CD14-positive monocyte (primary cell): ENCODE data around the gene MRPL50. TPM values are rescaled to one million over a fixed set of nuclear protein-coding genes. Genes with fewer than 3 reads are reported as not detected.
A peak's percentile ranks its signal among the peaks of the same experiment; 100 is the strongest.

Experiments used
- DNase-seq, 3 donors: peaks; one replicate each; pipeline ENCODE4 v3.0.0-alpha.2; 2011 to 2022
- H2AFZ ChIP-seq: 2 replicates; pipeline ENCODE4 v1.6.0; 2012; ENCODE audit warnings: mild to moderate bottlenecking, low read depth, low read length, inconsistent platforms; ENCODE audit not compliant: insufficient read depth, poor library complexity, severe bottlenecking
- H3K27ac ChIP-seq, 2 donors: 1 replicate in 1 of 2; 2 replicates in 1 of 2; pipeline ENCODE4 v1.5.1; 2012 to 2013; ENCODE audit warnings: low read length in 2 of 2, control low read depth in 1 of 2, inconsistent platforms in 1 of 2, low read depth in 1 of 2, mild to moderate bottlenecking in 1 of 2
- H3K27me3 ChIP-seq, 2 donors: one replicate each; pipeline versions ENCODE4 v1.6.0 to v1.6.1; 2011 to 2013; ENCODE audit warnings: low read length in 2 of 2; ENCODE audit not compliant: control insufficient read depth in 2 of 2, insufficient read depth in 2 of 2
- H3K36me3 ChIP-seq, 2 donors: replicated peaks in 1 of 2; 1 replicate in 1 of 2; 2 replicates in 1 of 2; pipeline versions ENCODE4 v1.5.1 to v1.6.1; 2012 to 2013; ENCODE audit warnings: low read length in 2 of 2, control low read depth in 1 of 2, inconsistent platforms in 1 of 2, mild to moderate bottlenecking in 1 of 2; ENCODE audit not compliant: insufficient read depth in 2 of 2, control insufficient read depth in 1 of 2
- H3K4me1 ChIP-seq, 2 donors: 1 replicate in 1 of 2; 2 replicates in 1 of 2; pipeline versions ENCODE4 v1.5.1 to v1.6.1; 2012 to 2013; ENCODE audit warnings: low read length in 2 of 2, control low read depth in 1 of 2, inconsistent platforms in 1 of 2, mild to moderate bottlenecking in 1 of 2, moderate library complexity in 1 of 2; ENCODE audit not compliant: insufficient read depth in 2 of 2, control insufficient read depth in 1 of 2
- H3K4me2 ChIP-seq: replicated peaks from 2 replicates; pipeline ENCODE3; 2012; ENCODE audit warnings: low read length, moderate library complexity, mild to moderate bottlenecking; ENCODE audit not compliant: poor library complexity, severe bottlenecking; ENCODE audit errors: extremely low read depth
- H3K4me3 ChIP-seq, 3 experiments: fragments of 200-600 bp in 1 of 3; sonication (generic) in 1 of 3; replicated peaks in 1 of 3; 1 replicate in 2 of 3; 2 replicates in 1 of 3; pipeline ENCODE4 v1.5.1; 2011 to 2013; ENCODE audit warnings: low read length in 3 of 3, mild to moderate bottlenecking in 3 of 3, control low read depth in 2 of 3, low read depth in 2 of 3, inconsistent platforms in 1 of 3, moderate library complexity in 1 of 3
- H3K79me2 ChIP-seq: 2 replicates; pipeline ENCODE4 v1.6.0; 2012; ENCODE audit warnings: mild to moderate bottlenecking, control low read depth, inconsistent platforms, low read length, moderate library complexity; ENCODE audit not compliant: insufficient read depth
- H3K9ac ChIP-seq: 2 replicates; pipeline ENCODE4 v1.6.0; 2017; ENCODE audit warnings: low read length, mild to moderate bottlenecking; ENCODE audit not compliant: insufficient read depth, poor library complexity, severe bottlenecking
- H3K9me3 ChIP-seq, 2 donors: replicated peaks in 1 of 2; 1 replicate in 1 of 2; 2 replicates in 1 of 2; pipeline versions ENCODE4 v1.5.1 to v1.6.1; 2012 to 2013; ENCODE audit warnings: low read length in 2 of 2, control low read depth in 1 of 2; ENCODE audit not compliant: control insufficient read depth in 1 of 2, insufficient read depth in 1 of 2
- H4K20me1 ChIP-seq: 2 replicates; pipeline ENCODE4 v1.6.0; 2012; ENCODE audit warnings: mild to moderate bottlenecking, low read length, control low read depth, moderate library complexity; ENCODE audit not compliant: insufficient read depth
- H3K27ac Mint-ChIP-seq, 7 donors: one replicate each; pipeline ENCODE4 v1.8.0; 2020; ENCODE audit warnings: mild to moderate bottlenecking in 7 of 7, mixed read lengths in 7 of 7, moderate library complexity in 6 of 7, inconsistent platforms in 2 of 7
- H3K27me3 Mint-ChIP-seq, 3 donors: one replicate each; pipeline ENCODE4 v1.8.0; 2021 to 2022; ENCODE audit warnings: low read depth in 3 of 3, mild to moderate bottlenecking in 3 of 3, mixed read lengths in 3 of 3, moderate library complexity in 3 of 3, inconsistent platforms in 1 of 3
- H3K36me3 Mint-ChIP-seq, 2 donors: one replicate each; pipeline ENCODE4 v1.8.0; 2020; ENCODE audit warnings: mixed read lengths in 2 of 2, inconsistent platforms in 1 of 2, mild to moderate bottlenecking in 1 of 2
- H3K4me1 Mint-ChIP-seq: one replicate; pipeline ENCODE4 v1.8.0; 2020; ENCODE audit warnings: mild to moderate bottlenecking, mixed read lengths
- H3K4me3 Mint-ChIP-seq, 2 donors: one replicate each; pipeline ENCODE4 v1.8.0; 2020; ENCODE audit warnings: mild to moderate bottlenecking in 2 of 2, mixed read lengths in 2 of 2, moderate library complexity in 1 of 2
- H3K9me3 Mint-ChIP-seq, 7 donors: one replicate each; pipeline ENCODE4 v1.8.0; 2020 to 2022; ENCODE audit warnings: mixed read lengths in 7 of 7, mild to moderate bottlenecking in 6 of 7, moderate library complexity in 6 of 7, inconsistent platforms in 2 of 7
- WGBS: methylation state at CpG from one replicate; pipeline ENCODE4 v1.1.5; 2013; ENCODE audit warnings: missing lambda C conversion rate; ENCODE audit not compliant: insufficient coverage; 5-methylcytosine and 5-hydroxymethylcytosine counted together
- intact Hi-C, 2 donors: fragments of 100-400 bp; cut with micrococcal nuclease; formaldehyde crosslinking; loops; one replicate each; pipeline versions ENCODE4 v1.15.0 to v1.15.1; 2023
- polyA plus RNA-seq, 3 donors: library from polyadenylated mRNA; depleted of rRNA in 1 of 3; unstranded in 2 of 3; stranded (reverse) in 1 of 3; fragments of 300-500 nt in 2 of 3; fragments of >200 nt in 1 of 3; fragmentation: Illumina TruSeq in 2 of 3; gene quantifications; 1 replicate in 2 of 3; 2 replicates in 1 of 3; pipeline ENCODE4 v1.2.3, GENCODE V29; 2012 to 2021
- TF ChIP-seq, protein P1 (sequence below): fragments of 200-600 bp; IDR thresholded peaks from one replicate; pipeline ENCODE4 v1.8.0; 2022; ENCODE audit warnings: antibody characterized with exemption, mild to moderate bottlenecking

Gene MRPL50
- polyA plus RNA-seq, 3 donors: 1.9 to 4.9 (median 4.8) TPM

DNA sequence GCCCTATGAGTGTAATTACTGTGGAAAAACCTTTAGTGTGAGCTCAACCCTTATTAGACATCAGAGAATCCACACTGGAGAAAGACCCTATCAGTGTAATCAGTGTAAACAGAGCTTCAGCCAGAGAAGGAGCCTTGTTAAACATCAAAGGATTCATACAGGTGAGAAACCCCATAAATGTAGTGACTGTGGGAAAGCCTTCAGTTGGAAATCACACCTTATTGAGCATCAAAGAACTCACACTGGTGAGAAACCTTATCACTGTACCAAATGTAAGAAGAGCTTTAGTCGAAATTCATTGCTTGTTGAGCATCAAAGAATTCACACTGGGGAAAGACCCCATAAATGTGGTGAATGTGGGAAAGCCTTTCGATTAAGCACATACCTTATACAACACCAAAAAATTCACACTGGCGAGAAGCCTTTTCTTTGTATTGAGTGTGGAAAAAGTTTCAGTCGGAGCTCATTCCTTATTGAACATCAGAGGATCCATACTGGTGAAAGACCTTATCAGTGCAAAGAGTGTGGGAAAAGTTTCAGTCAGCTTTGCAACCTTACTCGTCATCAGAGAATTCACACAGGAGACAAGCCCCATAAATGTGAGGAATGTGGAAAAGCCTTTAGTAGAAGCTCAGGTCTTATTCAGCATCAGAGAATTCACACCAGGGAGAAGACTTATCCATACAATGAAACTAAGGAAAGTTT, 10.1 kb upstream of the MRPL50 start:
- intact Hi-C loops: no loop called here

DNA sequence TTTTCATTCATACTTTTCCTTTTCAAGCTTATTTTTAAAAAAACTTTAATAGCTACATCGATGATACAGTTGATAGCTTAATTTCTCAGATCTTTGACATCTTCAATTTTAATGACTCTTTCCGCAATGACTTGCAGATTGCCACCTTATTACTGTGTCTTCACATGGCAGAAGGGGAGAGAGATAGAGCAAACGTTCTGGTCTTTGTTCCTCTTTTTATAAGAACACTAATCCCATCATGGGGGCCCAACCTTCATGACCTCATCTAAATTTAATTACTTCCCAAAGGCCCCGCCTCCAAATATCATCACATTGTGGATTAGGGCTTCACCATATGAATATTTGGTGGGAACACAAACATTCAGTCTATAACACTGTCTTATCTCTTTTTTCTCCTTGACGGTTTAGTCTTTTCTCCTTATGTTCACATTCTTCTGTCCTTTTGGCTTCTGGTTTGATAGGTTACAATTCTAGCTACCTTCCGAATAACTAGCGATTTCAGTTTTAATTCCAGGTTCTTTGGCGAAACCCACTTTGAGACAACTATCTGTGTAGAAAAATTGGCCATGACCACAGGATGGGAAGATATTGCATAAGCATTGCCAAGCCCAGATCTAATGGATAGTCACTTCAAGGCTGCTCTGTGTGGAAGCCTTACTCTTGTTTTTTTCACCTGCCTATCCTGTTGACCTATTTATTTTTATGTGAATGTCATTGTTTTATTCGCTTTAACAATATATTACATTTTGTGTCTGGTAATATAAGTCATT, 5.3 kb upstream of the MRPL50 start:
- H3K27me3 ChIP-seq: no peaks in the 10 kb centered on the region
- H3K4me2 ChIP-seq: no peak overlapping the region
- no peak overlapping the region for H3K4me3 Mint-ChIP-seq
- no peak overlapping the region for H3K27ac Mint-ChIP-seq
- peaks cover 40% of the 10 kb centered on the region for H3K79me2 ChIP-seq
- no peak overlapping the region for H2AFZ ChIP-seq
- H3K27me3 Mint-ChIP-seq: no peaks in the 10 kb centered on the region
- peaks cover 15 to 21% of the 10 kb centered on the region in 2 donors for H3K4me1 ChIP-seq
- peaks cover 47 to 61% (median 55%) of the 10 kb centered on the region in 7 donors for H3K9me3 Mint-ChIP-seq
- intact Hi-C loops: no loop called here
- peaks cover 13 to 59% of the 10 kb centered on the region in 2 donors for H3K9me3 ChIP-seq
- TF ChIP-seq, protein P1, sequence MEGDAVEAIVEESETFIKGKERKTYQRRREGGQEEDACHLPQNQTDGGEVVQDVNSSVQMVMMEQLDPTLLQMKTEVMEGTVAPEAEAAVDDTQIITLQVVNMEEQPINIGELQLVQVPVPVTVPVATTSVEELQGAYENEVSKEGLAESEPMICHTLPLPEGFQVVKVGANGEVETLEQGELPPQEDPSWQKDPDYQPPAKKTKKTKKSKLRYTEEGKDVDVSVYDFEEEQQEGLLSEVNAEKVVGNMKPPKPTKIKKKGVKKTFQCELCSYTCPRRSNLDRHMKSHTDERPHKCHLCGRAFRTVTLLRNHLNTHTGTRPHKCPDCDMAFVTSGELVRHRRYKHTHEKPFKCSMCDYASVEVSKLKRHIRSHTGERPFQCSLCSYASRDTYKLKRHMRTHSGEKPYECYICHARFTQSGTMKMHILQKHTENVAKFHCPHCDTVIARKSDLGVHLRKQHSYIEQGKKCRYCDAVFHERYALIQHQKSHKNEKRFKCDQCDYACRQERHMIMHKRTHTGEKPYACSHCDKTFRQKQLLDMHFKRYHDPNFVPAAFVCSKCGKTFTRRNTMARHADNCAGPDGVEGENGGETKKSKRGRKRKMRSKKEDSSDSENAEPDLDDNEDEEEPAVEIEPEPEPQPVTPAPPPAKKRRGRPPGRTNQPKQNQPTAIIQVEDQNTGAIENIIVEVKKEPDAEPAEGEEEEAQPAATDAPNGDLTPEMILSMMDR: no peak
- peaks cover 79 to 86% of the 10 kb centered on the region in 2 donors for H3K36me3 Mint-ChIP-seq
- DNase-seq: no peak
- H3K4me3 ChIP-seq: no peak overlapping the region
- H3K4me1 Mint-ChIP-seq: peaks cover 21% of the 10 kb centered on the region
- no peaks in the 10 kb centered on the region for H4K20me1 ChIP-seq
- H3K9ac ChIP-seq: no peak overlapping the region
- no peak overlapping the region for H3K27ac ChIP-seq
- no CpG with 5 or more reads among the region's 9 CpGs for WGBS
- peaks cover 78 to 85% of the 10 kb centered on the region in 2 donors for H3K36me3 ChIP-seq

More for the DNA sequence above, 10.1 kb upstream of the MRPL50 start:
- Histone ChIP-seq H3K27me3 (no peaks in the 10 kb centered on the region), H3K27ac (no peak overlapping the region), H3K79me2 (no peaks in the 10 kb centered on the region), H3K4me3 (peak overlapping the region in 1 of 3 experiments; percentile 51), H3K36me3 (peaks cover 53 to 61% of the 10 kb centered on the region in 2 donors), H3K9ac (no peak overlapping the region), H3K4me2 (no peak overlapping the region), H3K4me1 (no peaks in the 10 kb centered on the region), H3K9me3 (peaks cover 26 to 100% of the 10 kb centered on the region in 2 donors), H2AFZ (no peak overlapping the region), H4K20me1 (no peaks in the 10 kb centered on the region)
- Mint-ChIP-seq H3K27ac (no peak overlapping the region), H3K36me3 (peaks cover 48 to 56% of the 10 kb centered on the region in 2 donors), H3K9me3 (peaks cover 58 to 89% (median 83%) of the 10 kb centered on the region in 7 donors), H3K4me3 (no peak overlapping the region), H3K27me3 (no peaks in the 10 kb centered on the region), H3K4me1 (no peaks in the 10 kb centered on the region)
- WGBS: no CpG with 5 or more reads among the region's 5 CpGs
- DNase-seq: no peak
- TF ChIP-seq, protein P1: no peak
